Measurements from ENCODE around the gene NFATC3.
"Not testable (repeated sequence)": the region's sequence is repeated elsewhere in the genome, so short reads cannot be mapped to it uniquely, and the experiment has no call there.

DNA sequence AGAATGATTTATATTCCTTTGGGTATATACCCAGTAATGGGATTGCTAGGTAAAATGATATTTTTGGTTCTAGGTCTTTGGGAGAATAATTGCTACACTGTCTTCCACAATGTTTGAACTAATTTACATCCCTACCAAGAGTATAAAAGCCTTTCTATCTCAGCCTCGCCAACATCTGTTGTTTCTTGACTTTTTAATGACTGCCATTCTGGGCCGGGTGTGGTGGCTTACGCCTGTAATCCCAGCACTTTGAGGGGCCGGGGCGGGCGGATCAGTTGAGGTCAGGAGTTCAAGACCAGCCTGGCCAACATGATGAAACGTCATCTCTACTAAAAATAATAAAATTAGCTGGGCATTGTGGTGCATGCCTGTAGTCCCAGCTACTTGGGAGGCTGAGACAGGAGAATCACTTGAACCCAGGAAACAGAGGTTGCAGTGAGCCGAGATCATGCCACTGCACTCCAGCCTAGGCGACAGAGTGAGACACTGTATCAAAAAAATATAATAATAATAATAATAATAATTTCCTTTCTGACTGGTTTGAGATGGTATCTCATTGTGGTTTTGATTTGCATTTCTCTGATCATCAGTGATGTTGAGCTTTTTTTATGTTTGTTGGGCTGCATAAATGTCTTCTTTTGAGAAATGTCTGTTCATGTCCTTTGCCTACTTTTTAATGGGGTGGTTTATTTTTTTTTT is 22.2 kb downstream of the NFATC3 start:
- TF ChIP-seq, protein P1, sequence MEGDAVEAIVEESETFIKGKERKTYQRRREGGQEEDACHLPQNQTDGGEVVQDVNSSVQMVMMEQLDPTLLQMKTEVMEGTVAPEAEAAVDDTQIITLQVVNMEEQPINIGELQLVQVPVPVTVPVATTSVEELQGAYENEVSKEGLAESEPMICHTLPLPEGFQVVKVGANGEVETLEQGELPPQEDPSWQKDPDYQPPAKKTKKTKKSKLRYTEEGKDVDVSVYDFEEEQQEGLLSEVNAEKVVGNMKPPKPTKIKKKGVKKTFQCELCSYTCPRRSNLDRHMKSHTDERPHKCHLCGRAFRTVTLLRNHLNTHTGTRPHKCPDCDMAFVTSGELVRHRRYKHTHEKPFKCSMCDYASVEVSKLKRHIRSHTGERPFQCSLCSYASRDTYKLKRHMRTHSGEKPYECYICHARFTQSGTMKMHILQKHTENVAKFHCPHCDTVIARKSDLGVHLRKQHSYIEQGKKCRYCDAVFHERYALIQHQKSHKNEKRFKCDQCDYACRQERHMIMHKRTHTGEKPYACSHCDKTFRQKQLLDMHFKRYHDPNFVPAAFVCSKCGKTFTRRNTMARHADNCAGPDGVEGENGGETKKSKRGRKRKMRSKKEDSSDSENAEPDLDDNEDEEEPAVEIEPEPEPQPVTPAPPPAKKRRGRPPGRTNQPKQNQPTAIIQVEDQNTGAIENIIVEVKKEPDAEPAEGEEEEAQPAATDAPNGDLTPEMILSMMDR (IDR thresholded peaks at IDR 0.05) = not testable (repeated sequence)
- TF ChIP-seq POLR2A (IDR thresholded peaks at IDR 0.05) = not testable (repeated sequence)

All from body of pancreas (tissue), 4 donors.